ENCODE measurements around the gene SLC35B4.

The SLC35B4 gene

DNA sequence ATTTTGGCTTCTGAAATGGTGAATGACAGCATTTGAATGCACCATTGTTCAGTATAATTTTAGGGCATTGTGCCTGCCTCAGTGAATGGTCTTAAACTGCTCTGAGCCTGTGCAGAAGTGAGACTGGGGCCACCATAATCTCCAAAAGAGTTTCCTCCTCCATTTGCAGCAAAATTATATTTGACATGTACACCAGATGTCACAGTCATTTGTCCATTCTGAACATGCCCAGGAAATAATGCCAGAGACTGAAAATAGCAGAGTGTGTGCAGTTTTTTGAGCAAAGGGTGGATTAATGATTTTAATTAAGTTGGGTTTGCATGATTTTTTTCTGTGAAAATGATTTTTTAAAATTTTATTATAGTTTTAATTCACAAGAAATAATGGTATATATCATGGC is 26.4 kb upstream of the SLC35B4 start:
- TF ChIP-seq EZH2 (IDR thresholded peaks at IDR 0.05; ENCODE audit: borderline replicate concordance, low read length): no peak
- TF ChIP-seq, protein P1, sequence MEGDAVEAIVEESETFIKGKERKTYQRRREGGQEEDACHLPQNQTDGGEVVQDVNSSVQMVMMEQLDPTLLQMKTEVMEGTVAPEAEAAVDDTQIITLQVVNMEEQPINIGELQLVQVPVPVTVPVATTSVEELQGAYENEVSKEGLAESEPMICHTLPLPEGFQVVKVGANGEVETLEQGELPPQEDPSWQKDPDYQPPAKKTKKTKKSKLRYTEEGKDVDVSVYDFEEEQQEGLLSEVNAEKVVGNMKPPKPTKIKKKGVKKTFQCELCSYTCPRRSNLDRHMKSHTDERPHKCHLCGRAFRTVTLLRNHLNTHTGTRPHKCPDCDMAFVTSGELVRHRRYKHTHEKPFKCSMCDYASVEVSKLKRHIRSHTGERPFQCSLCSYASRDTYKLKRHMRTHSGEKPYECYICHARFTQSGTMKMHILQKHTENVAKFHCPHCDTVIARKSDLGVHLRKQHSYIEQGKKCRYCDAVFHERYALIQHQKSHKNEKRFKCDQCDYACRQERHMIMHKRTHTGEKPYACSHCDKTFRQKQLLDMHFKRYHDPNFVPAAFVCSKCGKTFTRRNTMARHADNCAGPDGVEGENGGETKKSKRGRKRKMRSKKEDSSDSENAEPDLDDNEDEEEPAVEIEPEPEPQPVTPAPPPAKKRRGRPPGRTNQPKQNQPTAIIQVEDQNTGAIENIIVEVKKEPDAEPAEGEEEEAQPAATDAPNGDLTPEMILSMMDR (IDR thresholded peaks at IDR 0.05; ENCODE audit: low read length): no peak
- Histone ChIP-seq H3K9me2 (ENCODE audit: low read depth, low read length) (no peaks in the 10 kb centered on the region), H3K4me2 (ENCODE audit: low read length) (no peak overlapping the region), H2AFZ (ENCODE audit: low read length) (no peak overlapping the region), H3K9me3 (ENCODE audit: low read length) (peaks cover 7% of the 10 kb centered on the region; the same call in 1 of the 2 replicates), H3K27ac (ENCODE audit: low read depth, low read length, poor library complexity, severe bottlenecking) (no peak overlapping the region), H3K4me3 (ENCODE audit: low read depth, low read length, poor library complexity, severe bottlenecking) (no peak overlapping the region), H3K79me2 (ENCODE audit: insufficient read depth, low read length) (no peaks in the 10 kb centered on the region), H3F3A (ENCODE audit: insufficient read depth, low read length) (no peaks in the 10 kb centered on the region), H4K20me1 (ENCODE audit: insufficient read depth, low read length) (no peaks in the 10 kb centered on the region), H3K27me3 (ENCODE audit: insufficient read depth, low read length) (peaks cover 5% of the 10 kb centered on the region; the same call in 1 of the 2 replicates), H3K36me3 (ENCODE audit: insufficient read depth, low read length) (no peaks in the 10 kb centered on the region), H3K9ac (ENCODE audit: low read length) (no peak overlapping the region), H3K4me1 (ENCODE audit: insufficient read depth, low read length, severe bottlenecking) (no peaks in the 10 kb centered on the region)

- Histone ChIP-seq H3K4me3 (ENCODE audit: low read depth, low read length, poor library complexity, severe bottlenecking) (no peak overlapping the region), H3K9ac (ENCODE audit: low read length) (no peak overlapping the region), H3K4me1 (ENCODE audit: insufficient read depth, low read length, severe bottlenecking) (no peaks in the 10 kb centered on the region), H3K9me2 (ENCODE audit: low read depth, low read length) (no peaks in the 10 kb centered on the region), H3K27me3 (ENCODE audit: insufficient read depth, low read length) (peaks cover 8% of the 10 kb centered on the region; the same call in 1 of the 2 replicates), H2AFZ (ENCODE audit: low read length) (no peak overlapping the region), H3F3A (ENCODE audit: insufficient read depth, low read length) (no peaks in the 10 kb centered on the region), H3K36me3 (ENCODE audit: insufficient read depth, low read length) (no peaks in the 10 kb centered on the region), H3K27ac (ENCODE audit: low read depth, low read length, poor library complexity, severe bottlenecking) (no peak overlapping the region), H3K4me2 (ENCODE audit: low read length) (no peak overlapping the region), H4K20me1 (ENCODE audit: insufficient read depth, low read length) (no peaks in the 10 kb centered on the region), H3K9me3 (ENCODE audit: low read length) (peaks cover 7% of the 10 kb centered on the region; the same call in 1 of the 2 replicates), H3K79me2 (ENCODE audit: insufficient read depth, low read length) (no peaks in the 10 kb centered on the region)
- TF ChIP-seq EZH2 (IDR thresholded peaks at IDR 0.05; ENCODE audit: borderline replicate concordance, low read length): no peak
- TF ChIP-seq, protein P1 (IDR thresholded peaks at IDR 0.05; ENCODE audit: low read length): no peak
These were observed 22.7 kb upstream of the SLC35B4 start for GRCh38 chr7:134339475-134339874.

GRCh38 chr7:134337980-134338379 is 21.2 kb upstream of the SLC35B4 start:
- H3K79me2 ChIP-seq (ENCODE audit: insufficient read depth, low read length): no peaks in the 10 kb centered on the region
- no peaks in the 10 kb centered on the region for H3K9me2 ChIP-seq (ENCODE audit: low read depth, low read length)
- no peaks in the 10 kb centered on the region for H3K4me1 ChIP-seq (ENCODE audit: insufficient read depth, low read length, severe bottlenecking)
- peaks cover 6% of the 10 kb centered on the region; the same call in 1 of the 2 replicates for H3K9me3 ChIP-seq (ENCODE audit: low read length)
- H3F3A ChIP-seq (ENCODE audit: insufficient read depth, low read length): no peaks in the 10 kb centered on the region
- H4K20me1 ChIP-seq (ENCODE audit: insufficient read depth, low read length): no peaks in the 10 kb centered on the region
- no peak overlapping the region for H3K4me2 ChIP-seq (ENCODE audit: low read length)
- TF ChIP-seq EZH2 (IDR thresholded peaks at IDR 0.05; ENCODE audit: borderline replicate concordance, low read length): no peak
- TF ChIP-seq, protein P1 (IDR thresholded peaks at IDR 0.05; ENCODE audit: low read length): no peak
- H3K27me3 ChIP-seq (ENCODE audit: insufficient read depth, low read length): peaks cover 8% of the 10 kb centered on the region; the same call in 1 of the 2 replicates
- no peak overlapping the region for H3K9ac ChIP-seq (ENCODE audit: low read length)
- no peak overlapping the region for H2AFZ ChIP-seq (ENCODE audit: low read length)
- no peak overlapping the region for H3K27ac ChIP-seq (ENCODE audit: low read depth, low read length, poor library complexity, severe bottlenecking)
- H3K36me3 ChIP-seq (ENCODE audit: insufficient read depth, low read length): no peaks in the 10 kb centered on the region
- no peak overlapping the region for H3K4me3 ChIP-seq (ENCODE audit: low read depth, low read length, poor library complexity, severe bottlenecking)

Data from OCI-LY1 (cell line).